Hepatocyte (in vitro differentiated cells): ENCODE data around the gene RFTN1. TPM values are rescaled to one million over a fixed set of nuclear protein-coding genes. Genes with fewer than 3 reads are reported as not detected.

Experiments used
- DNase-seq: peaks from one replicate; pipeline ENCODE4 v3.0.0-alpha.2; 2016; ENCODE audit warnings: low spot score
- H2AFZ ChIP-seq: fragments of 200-600 bp; sonication (generic); 2 replicates; pipeline ENCODE4 v1.6.0; 2016; ENCODE audit warnings: antibody characterized with exemption, mild to moderate bottlenecking
- H3K27ac ChIP-seq: fragments of 200-600 bp; sonication (generic); 2 replicates; pipeline ENCODE4 v1.5.1; 2016; ENCODE audit warnings: mild to moderate bottlenecking
- H3K27me3 ChIP-seq: fragments of 200-600 bp; sonication (generic); 2 replicates; pipeline ENCODE4 v1.6.1; 2016
- H3K36me3 ChIP-seq: fragments of 200-600 bp; sonication (generic); replicated peaks from 2 replicates; pipeline ENCODE4 v1.5.1; 2016; ENCODE audit warnings: low read depth; ENCODE audit not compliant: insufficient read depth
- H3K4me1 ChIP-seq: fragments of 200-600 bp; sonication (generic); 2 replicates; pipeline ENCODE4 v1.5.1; 2016; ENCODE audit warnings: mild to moderate bottlenecking, moderate library complexity; ENCODE audit not compliant: insufficient read depth
- H3K4me2 ChIP-seq: fragments of 200-600 bp; sonication (generic); 2 replicates; pipeline ENCODE4 v1.6.0; 2016
- H3K4me3 ChIP-seq: fragments of 200-600 bp; sonication (generic); 2 replicates; pipeline ENCODE4 v1.5.1; 2016; ENCODE audit warnings: mild to moderate bottlenecking
- H3K79me2 ChIP-seq: fragments of 200-600 bp; sonication (generic); 2 replicates; pipeline ENCODE4 v1.6.0; 2017; ENCODE audit warnings: mild to moderate bottlenecking
- H3K9me2 ChIP-seq: fragments of 200-600 bp; sonication (generic); replicated peaks from 2 replicates; pipeline ENCODE4 v1.6.0; 2017; ENCODE audit warnings: mild to moderate bottlenecking; ENCODE audit not compliant: insufficient read depth
- H3K9me3 ChIP-seq: fragments of 200-600 bp; sonication (generic); 2 replicates; pipeline ENCODE4 v1.5.1; 2016; ENCODE audit warnings: low read depth, mild to moderate bottlenecking
- H4K20me1 ChIP-seq: fragments of 200-600 bp; sonication (generic); 2 replicates; pipeline ENCODE4 v1.6.0; 2016; ENCODE audit warnings: mild to moderate bottlenecking; ENCODE audit not compliant: insufficient read depth, poor library complexity, severe bottlenecking
- EZH2 ChIP-seq: fragments of 200-600 bp; sonication (generic); IDR thresholded peaks from 2 replicates; pipeline ENCODE4 v1.6.1; 2016; ENCODE audit warnings: antibody characterized with exemption, mild to moderate bottlenecking, borderline replicate concordance
- EZH2phosphoT487 ChIP-seq: fragments of 200-600 bp; sonication (generic); IDR thresholded peaks from one replicate; pipeline ENCODE4 v1.6.1; 2018; ENCODE audit warnings: antibody characterized with exemption, mild to moderate bottlenecking, low read depth, moderate library complexity; ENCODE audit not compliant: unreplicated experiment, severe bottlenecking
- WGBS: methylation state at CpG from one replicate; pipeline ENCODE4 v1.1.6; 2016; ENCODE audit warnings: low lambda C conversion rate; ENCODE audit errors: missing lambda C conversion rate; 5-methylcytosine and 5-hydroxymethylcytosine counted together
- polyA plus RNA-seq: library from polyadenylated mRNA; unstranded; fragments of >200 nt; fragmentation: Nextera tagmentation; extraction: Ambion mirVana; gene quantifications from 2 replicates; pipeline ENCODE4 v1.2.1, GENCODE V29; 2016
- total RNA-seq: library from RNA; depleted of rRNA; stranded (reverse); fragments of >200 nt; gene quantifications from 2 replicates; pipeline ENCODE4 v1.2.3, GENCODE V29; 2014
- TF ChIP-seq, protein P1 (sequence below): fragments of 200-600 bp; sonication (generic); IDR thresholded peaks from 2 replicates; pipeline ENCODE4 v1.5.1; 2016; ENCODE audit warnings: antibody characterized with exemption, mild to moderate bottlenecking; ENCODE audit not compliant: poor library complexity

RFTN1 gene
- total and polyA plus RNA-seq, 2 experiments from 2014 or later, result 10.0 to 14.9 TPM

DNA sequence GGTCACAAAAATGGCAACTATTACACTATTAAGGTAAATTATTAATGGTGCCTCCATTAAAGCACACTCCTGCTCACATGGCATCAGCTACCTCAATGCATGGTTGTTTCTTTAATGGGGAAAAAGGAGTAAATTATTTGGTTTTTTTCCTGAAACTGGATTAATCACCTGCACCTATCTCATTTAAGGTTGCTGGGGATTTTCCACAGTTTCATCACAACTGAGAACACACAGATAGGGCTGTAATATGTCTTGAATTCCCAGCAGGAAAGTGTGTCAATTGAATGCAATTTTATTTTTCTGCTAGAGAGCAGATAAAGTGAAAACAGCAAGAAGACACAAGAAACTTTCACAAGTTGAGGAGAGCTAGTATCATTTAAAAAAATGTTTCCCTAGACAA is 36.4 kb downstream of the RFTN1 start:
- Histone ChIP-seq H4K20me1 (no peaks in the 10 kb centered on the region), H3K4me3 (no peak overlapping the region), H3K9me2 (no peaks in the 10 kb centered on the region), H3K36me3 (no peaks in the 10 kb centered on the region), H3K4me1 (peaks cover 32% of the 10 kb centered on the region), H3K4me2 (peak overlapping the region; percentile 40), H3K9me3 (no peaks in the 10 kb centered on the region), H3K27me3 (no peaks in the 10 kb centered on the region), H3K27ac (peak overlapping the region; percentile 51), H3K79me2 (no peaks in the 10 kb centered on the region), H2AFZ (no peak overlapping the region)
- no peak for DNase-seq
- TF ChIP-seq EZH2 (no peak), EZH2phosphoT487 (no peak)
- TF ChIP-seq, protein P1, sequence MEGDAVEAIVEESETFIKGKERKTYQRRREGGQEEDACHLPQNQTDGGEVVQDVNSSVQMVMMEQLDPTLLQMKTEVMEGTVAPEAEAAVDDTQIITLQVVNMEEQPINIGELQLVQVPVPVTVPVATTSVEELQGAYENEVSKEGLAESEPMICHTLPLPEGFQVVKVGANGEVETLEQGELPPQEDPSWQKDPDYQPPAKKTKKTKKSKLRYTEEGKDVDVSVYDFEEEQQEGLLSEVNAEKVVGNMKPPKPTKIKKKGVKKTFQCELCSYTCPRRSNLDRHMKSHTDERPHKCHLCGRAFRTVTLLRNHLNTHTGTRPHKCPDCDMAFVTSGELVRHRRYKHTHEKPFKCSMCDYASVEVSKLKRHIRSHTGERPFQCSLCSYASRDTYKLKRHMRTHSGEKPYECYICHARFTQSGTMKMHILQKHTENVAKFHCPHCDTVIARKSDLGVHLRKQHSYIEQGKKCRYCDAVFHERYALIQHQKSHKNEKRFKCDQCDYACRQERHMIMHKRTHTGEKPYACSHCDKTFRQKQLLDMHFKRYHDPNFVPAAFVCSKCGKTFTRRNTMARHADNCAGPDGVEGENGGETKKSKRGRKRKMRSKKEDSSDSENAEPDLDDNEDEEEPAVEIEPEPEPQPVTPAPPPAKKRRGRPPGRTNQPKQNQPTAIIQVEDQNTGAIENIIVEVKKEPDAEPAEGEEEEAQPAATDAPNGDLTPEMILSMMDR, result no peak

DNA sequence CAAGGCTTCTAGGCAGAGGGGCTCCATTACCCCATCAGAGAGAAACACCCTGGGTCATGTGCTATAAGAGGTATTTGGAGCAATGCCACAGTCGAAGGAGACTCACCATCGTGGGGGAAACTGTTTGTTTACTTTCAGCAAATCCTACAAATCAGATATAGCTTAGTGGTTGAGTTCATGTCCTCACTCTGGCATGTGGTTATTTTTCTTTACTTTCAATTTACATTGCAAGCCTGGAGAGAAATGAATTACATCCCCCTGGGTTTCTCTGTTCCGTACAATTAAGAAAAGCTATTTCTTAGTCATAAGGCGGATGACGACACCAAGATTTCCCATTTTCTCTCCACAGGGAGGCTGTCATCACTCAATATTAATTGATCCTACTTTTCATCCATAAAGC is 36.9 kb downstream of the RFTN1 start:
- DNase-seq, result peak; percentile 51
- Histone ChIP-seq H3K9me3 (no peaks in the 10 kb centered on the region), H3K4me1 (peaks cover 28% of the 10 kb centered on the region), H3K9me2 (no peaks in the 10 kb centered on the region), H2AFZ (no peak overlapping the region), H3K36me3 (no peaks in the 10 kb centered on the region), H4K20me1 (no peaks in the 10 kb centered on the region), H3K4me3 (no peak overlapping the region), H3K4me2 (peak overlapping the region; percentile 40), H3K27ac (peak overlapping the region; percentile 51), H3K79me2 (no peaks in the 10 kb centered on the region), H3K27me3 (no peaks in the 10 kb centered on the region)
- TF ChIP-seq EZH2, result no peak
- TF ChIP-seq, protein P1, result no peak
- no peak for TF ChIP-seq EZH2phosphoT487
- 41% methylated on average over 5 of the region's 5 CpGs for WGBS

DNA sequence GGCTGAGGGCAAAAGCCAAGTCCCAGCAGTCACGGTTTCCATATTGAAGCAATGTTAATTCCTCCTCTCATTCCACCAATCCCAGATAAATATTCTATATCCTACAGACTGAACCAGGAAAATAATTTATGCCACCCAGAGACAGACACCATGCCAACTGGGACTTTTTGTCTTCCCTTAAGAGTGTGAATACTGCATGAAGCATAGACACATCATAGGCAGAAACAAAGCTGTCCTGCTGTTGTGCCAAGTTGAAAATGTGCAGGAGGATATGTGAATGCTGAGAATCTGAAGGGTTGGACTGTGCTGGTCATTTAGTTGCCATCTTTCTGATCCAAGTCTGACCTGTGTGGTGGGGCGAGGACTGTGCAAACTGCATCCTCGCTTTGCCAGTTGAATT is 37.7 kb downstream of the RFTN1 start:
- Histone ChIP-seq H3K27ac (no peak overlapping the region), H3K36me3 (no peaks in the 10 kb centered on the region)
- WGBS, result 96% methylated on average over 3 of the region's 3 CpGs

More for the DNA sequence above, 37.7 kb downstream of the RFTN1 start:
- TF ChIP-seq EZH2phosphoT487 (no peak), EZH2 (no peak)
- TF ChIP-seq, protein P1, result no peak
- no peaks in the 10 kb centered on the region for H3K79me2 ChIP-seq
- no peaks in the 10 kb centered on the region for H4K20me1 ChIP-seq
- no peak overlapping the region for H3K4me3 ChIP-seq
- no peaks in the 10 kb centered on the region for H3K27me3 ChIP-seq
- no peak for DNase-seq
- no peaks in the 10 kb centered on the region for H3K9me2 ChIP-seq
- no peak overlapping the region for H2AFZ ChIP-seq
- H3K4me1 ChIP-seq, result peaks cover 23% of the 10 kb centered on the region
- no peak overlapping the region for H3K4me2 ChIP-seq
- H3K9me3 ChIP-seq, result no peaks in the 10 kb centered on the region
